Panc1 (cell line): Measurements from ENCODE around the gene TNNC1. TPM values are rescaled to one million over a fixed set of nuclear protein-coding genes. Genes with fewer than 3 reads are reported as not detected.

ENCODE experiments used
- ATAC-seq: fragments of 200-7000 bp; cut with Tn5 transposase; 2 replicates; pipeline ENCODE4 v1.9.1; 2020; ENCODE audit warnings: mild to moderate bottlenecking, moderate library complexity
- BruUV-seq: library from RNA; stranded (reverse); fragments of 400-500 nt; replicated peaks from 2 replicates; lab custom pipeline; 2021; lab: Mats Ljungman, UMichigan
- CTCF ChIA-PET: fragments of 300-600 bp; sonication (Branson Sonifier 250); formaldehyde crosslinking; loops from one replicate; lab custom pipeline; 2022; ENCODE audit warnings: antibody characterized with exemption; lab: Charles Lee
- POLR2A ChIA-PET: fragments of 300-600 bp; sonication (Branson Sonifier 250); formaldehyde crosslinking; loops from one replicate; lab custom pipeline; 2022; ENCODE audit warnings: antibody characterized with exemption; lab: Charles Lee
- DNase-seq: peaks from one replicate; pipeline ENCODE4 v3.0.0-alpha.2; 2010; ENCODE audit warnings: low read depth, low spot score
- H3K27ac ChIP-seq: 2 replicates; pipeline ENCODE4 v1.5.1; 2011; ENCODE audit warnings: mild to moderate bottlenecking, low read length, inconsistent platforms
- H3K27me3 ChIP-seq: fragments of 200-500 bp; sonication (Bioruptor generic); 2 replicates; pipeline ENCODE4 v1.6.0; 2014; ENCODE audit warnings: low read length, inconsistent platforms; ENCODE audit not compliant: control insufficient read depth, insufficient read depth
- H3K36me3 ChIP-seq: fragments of 200-500 bp; sonication (Bioruptor generic); 2 replicates; pipeline ENCODE4 v1.5.1; 2014; ENCODE audit warnings: inconsistent platforms, mild to moderate bottlenecking, low read length, moderate library complexity; ENCODE audit not compliant: control insufficient read depth, insufficient read depth
- H3K4me1 ChIP-seq: 2 replicates; pipeline ENCODE4 v1.5.1; 2011; ENCODE audit warnings: inconsistent platforms, mild to moderate bottlenecking, low read length, moderate library complexity; ENCODE audit not compliant: control insufficient read depth, insufficient read depth
- H3K4me3 ChIP-seq, 2 experiments: 2 replicates each; pipeline ENCODE4 v1.5.1; 2011 to 2012; ENCODE audit warnings: low read depth in 2 of 2, low read length in 2 of 2, mild to moderate bottlenecking in 2 of 2, inconsistent platforms in 1 of 2, moderate library complexity in 1 of 2
- H3K9me3 ChIP-seq: fragments of 200-500 bp; sonication (Bioruptor generic); 2 replicates; pipeline ENCODE4 v1.5.1; 2014; ENCODE audit warnings: low read depth, mild to moderate bottlenecking, inconsistent platforms, low read length, moderate library complexity; ENCODE audit not compliant: control insufficient read depth, insufficient read depth
- CTCF ChIP-seq: fragments of 450-650 bp; IDR thresholded peaks from 2 replicates; pipeline ENCODE4 v1.5.1; 2017; ENCODE audit warnings: mild to moderate bottlenecking
- POLR2AphosphoS5 ChIP-seq: IDR thresholded peaks from 2 replicates; pipeline ENCODE4 v1.6.1; 2012; ENCODE audit warnings: mild to moderate bottlenecking, low read depth, low read length, moderate library complexity
- REST ChIP-seq, 2 experiments: IDR thresholded peaks; 2 replicates each; pipeline ENCODE4 v1.6.1; 2011 to 2012; ENCODE audit warnings: low read depth in 2 of 2, control low read depth in 1 of 2, low read length in 1 of 2, mild to moderate bottlenecking in 1 of 2, moderate library complexity in 1 of 2; ENCODE audit not compliant: insufficient read depth in 1 of 2
- SIN3A ChIP-seq: IDR thresholded peaks from 2 replicates; pipeline ENCODE4 v1.6.1; 2012; ENCODE audit warnings: low read depth, mild to moderate bottlenecking, low read length, moderate library complexity, borderline replicate concordance; ENCODE audit not compliant: insufficient read depth
- TCF7L2 ChIP-seq: IDR thresholded peaks from 2 replicates; pipeline ENCODE4 v1.6.1; 2011; ENCODE audit warnings: mild to moderate bottlenecking, low read depth, low read length, inconsistent platforms
- in situ Hi-C: cut with HindIII; loops from 2 replicates; pipeline ENCODE4 v1.10.0; 2016; ENCODE audit warnings: low sequenced_read_pairs, low pct_unique_long_range_greater_than_20kb
- intact Hi-C: fragments of 100-400 bp; cut with micrococcal nuclease; formaldehyde crosslinking; loops from one replicate; pipeline ENCODE4 v1.10.0; 2022; ENCODE audit not compliant: unreplicated experiment
- total RNA-seq: library from RNA; stranded (reverse); gene quantifications from one replicate; pipeline ENCODE4 v1.2.1, GENCODE V29; 2021; ENCODE audit not compliant: unreplicated experiment

The TNNC1 gene
- total RNA-seq, 1 experiment from 2014 or later: 5.2 TPM

GRCh38 chr3:52479877-52480575, 26.2 kb upstream of the TNNC1 start:
- Histone ChIP-seq H3K36me3 (no peaks in the 10 kb centered on the region), H3K9me3 (no peaks in the 10 kb centered on the region), H3K4me3 (no peak overlapping the region), H3K4me1 (no peaks in the 10 kb centered on the region), H3K27ac (no peak overlapping the region), H3K27me3 (no peaks in the 10 kb centered on the region)
- TF ChIP-seq CTCF (no peak), SIN3A (no peak), TCF7L2 (no peak), REST (IDR thresholded peaks at IDR 0.05; ENCODE audit: insufficient read depth in 1 of 2, low read depth in 2 of 2, low read length in 1 of 2) (no peak), POLR2AphosphoS5 (no peak)
- DNase-seq (no peak), ATAC-seq (no peak)
- in situ Hi-C loops: no loop called here
- intact Hi-C loops: no loop called here
- POLR2A ChIA-PET: interaction anchor here (0.6 kb wide), 1 partner anchor 332 kb away, joined by 4 read pairs; no protein-coding TSS in a partner anchor
- no TSS peak for BruUV-seq
- CTCF ChIA-PET: no interaction called here

- H3K36me3 ChIP-seq: peaks cover 3% of the 10 kb centered on the region; the same call in 1 of the 2 replicates
- intact Hi-C loops (no loop called here), in situ Hi-C loops (no loop called here)
- no peak overlapping the region for H3K4me3 ChIP-seq
- ATAC-seq (no peak), DNase-seq (no peak)
- ChIA-PET POLR2A (interaction anchor here (0.6 kb wide), 1 partner anchor 332 kb away, joined by 4 read pairs; no protein-coding TSS in a partner anchor), CTCF (no interaction called here)
- no peak overlapping the region for H3K27ac ChIP-seq
- no peaks in the 10 kb centered on the region for H3K9me3 ChIP-seq
- no TSS peak for BruUV-seq
- no peaks in the 10 kb centered on the region for H3K27me3 ChIP-seq
- no peaks in the 10 kb centered on the region for H3K4me1 ChIP-seq
- no peak for TF ChIP-seq TCF7L2
- no peak for TF ChIP-seq POLR2AphosphoS5
- TF ChIP-seq CTCF: no peak
- TF ChIP-seq SIN3A: no peak
- no peak for TF ChIP-seq REST (IDR thresholded peaks at IDR 0.05; ENCODE audit: insufficient read depth in 1 of 2, low read depth in 2 of 2, low read length in 1 of 2)
Observed at GRCh38 chr3:52479037-52479876, 25.4 kb upstream of the TNNC1 start.
